ENCODE results near the gene UQCC2. TPM values are rescaled to one million over a fixed set of nuclear protein-coding genes. Genes with fewer than 3 reads are reported as not detected.

UQCC2 gene
- total and polyA plus RNA-seq, 2 of the 4 experiments (the other 2 are of a cell fraction) = 13.8 to 34.5 TPM

DNA sequence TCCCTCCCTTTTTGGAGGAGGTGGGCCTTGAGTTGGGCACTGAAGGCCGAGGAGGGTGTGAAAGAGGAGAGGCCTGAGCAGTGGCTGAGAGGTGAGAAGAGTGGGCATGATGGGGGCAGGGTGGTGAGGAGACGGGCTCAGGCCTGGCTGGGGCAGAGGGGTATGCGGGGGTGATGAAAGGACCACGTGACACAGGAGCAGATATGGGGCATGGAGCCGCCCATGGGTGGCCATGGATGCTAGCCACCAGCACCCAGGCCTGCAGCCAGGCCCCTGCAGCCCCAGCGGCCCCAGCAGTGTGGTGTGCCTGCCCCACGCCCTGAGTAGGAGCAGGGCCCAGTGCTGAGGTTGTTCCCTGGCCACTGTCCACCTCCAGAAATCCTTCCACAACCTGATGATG is 26.5 kb downstream of the UQCC2 start:
- no peak overlapping the region for H2BK5ac ChIP-seq (ENCODE audit: low read depth, low read length, poor library complexity, severe bottlenecking)
- dilution Hi-C loops (cut with HindIII; ENCODE audit: low sequenced_read_pairs, unreplicated experiment) (no loop called here), intact Hi-C loops (cut with micrococcal nuclease) (no loop called here), in situ Hi-C loops (cut with MboI; ENCODE audit: low sequenced_read_pairs) (no loop called here)
- no peak for ATAC-seq (ENCODE audit: low read depth)
- H4K20me1 ChIP-seq (ENCODE audit: insufficient read depth, low read length) = no peaks in the 10 kb centered on the region
- H3K4me3 ChIP-seq (ENCODE audit: insufficient read depth, low read depth, low read length) = no peak overlapping the region
- no peaks in the 10 kb centered on the region for H3K9me3 ChIP-seq (ENCODE audit: control insufficient read depth, insufficient read depth, low read length)
- H4K91ac ChIP-seq (ENCODE audit: insufficient read depth, low read depth, low read length) = no peak overlapping the region
- no peak for TF ChIP-seq CEBPB (IDR thresholded peaks at IDR 0.05; ENCODE audit: low read depth, low read length)
- TF ChIP-seq MAZ (IDR thresholded peaks at IDR 0.05; ENCODE audit: borderline replicate concordance, low read depth, low read length) = no peak
- TF ChIP-seq POLR2A (IDR thresholded peaks at IDR 0.05; ENCODE audit: low read depth, low read length) = no peak
- no peak for TF ChIP-seq MAFK (IDR thresholded peaks at IDR 0.05; ENCODE audit: low read depth, low read length)
- TF ChIP-seq FOS (IDR thresholded peaks at IDR 0.05; ENCODE audit: low read depth, low read length) = no peak
- TF ChIP-seq RAD21 (IDR thresholded peaks at IDR 0.05; ENCODE audit: low read length) = no peak
- TF ChIP-seq NFE2L2 (IDR thresholded peaks at IDR 0.05; ENCODE audit: low read depth, low read length) = no peak
- no TSS peak for BruUV-seq (replicated peaks)
- no peak overlapping the region for H3K4ac ChIP-seq (ENCODE audit: low read depth, low read length)
- H3K27me3 ChIP-seq (ENCODE audit: control insufficient read depth, insufficient read depth, low read length) = no peaks in the 10 kb centered on the region
- H3K27ac ChIP-seq (ENCODE audit: insufficient read depth, low read length) = no peak overlapping the region
- no peak overlapping the region for H2BK120ac ChIP-seq (ENCODE audit: low read depth, low read length)
- no peak overlapping the region for H2AFZ ChIP-seq (replicated peaks; ENCODE audit: low read length, poor library complexity)
- H3K9me1 ChIP-seq (ENCODE audit: insufficient read depth, low read length) = 0 out of 2 replicates have a peak, but pooled peaks cover 4% of the 10 kb centered on the region
- H2AK5ac ChIP-seq (ENCODE audit: low read depth, low read length) = no peak overlapping the region
- no peak overlapping the region for H3K56ac ChIP-seq (ENCODE audit: extremely low read depth, insufficient read depth, low read length)
- ChIA-PET CTCF (no interaction called here), POLR2A (ENCODE audit: unreplicated experiment) (no interaction called here)
- no peak overlapping the region for H3K23ac ChIP-seq (ENCODE audit: low read depth, low read length)
- H2BK15ac ChIP-seq (ENCODE audit: low read depth, low read length) = no peak overlapping the region
- no peaks in the 10 kb centered on the region for H3K79me1 ChIP-seq (ENCODE audit: low read depth in 1 of 2, low read length in 2 of 2)
- no peak overlapping the region for H4K8ac ChIP-seq (ENCODE audit: low read depth in 2 of 2, low read length in 2 of 2)
- H3K18ac ChIP-seq (ENCODE audit: low read depth, low read length) = no peak overlapping the region
- H3K9ac ChIP-seq (ENCODE audit: low read depth, low read length) = no peak overlapping the region
- no peak overlapping the region for H2AK9ac ChIP-seq (replicated peaks; ENCODE audit: low read depth, low read length, poor library complexity)
- peaks cover 8% of the 10 kb centered on the region for H3K36me3 ChIP-seq (ENCODE audit: control insufficient read depth, insufficient read depth, low read length)
- H3K4me2 ChIP-seq (ENCODE audit: low read depth, low read length) = no peak overlapping the region
- DNase-seq = no peak
- H2BK20ac ChIP-seq (ENCODE audit: low read depth, low read length) = no peak overlapping the region
- H3K14ac ChIP-seq (replicated peaks; ENCODE audit: low read depth, low read length) = no peak overlapping the region
- 93% methylated on average over 5 of the region's 7 CpGs; no CpG with 5 or more reads in 1 of the 2 experiments for WGBS, 2 experiments (ENCODE audit: extremely low coverage in 2 of 2, insufficient read length in 1 of 2)
- no peaks in the 10 kb centered on the region for H3K4me1 ChIP-seq (ENCODE audit: control insufficient read depth, insufficient read depth, low read length)
- no peak overlapping the region for H4K5ac ChIP-seq (ENCODE audit: low read depth, low read length)

Data from IMR-90 (cell line).